Left ventricle myocardium inferior (tissue), 1 donor: ENCODE data around the gene CABCOCO1. TPM values are rescaled to one million over a fixed set of nuclear protein-coding genes. Genes with fewer than 3 reads are reported as not detected.
"Not testable (repeated sequence)": the region's sequence is repeated elsewhere in the genome, so short reads cannot be mapped to it uniquely, and the experiment has no call there.

Experiments
- DNase-seq: peaks from one replicate; pipeline ENCODE4 v3.0.0-alpha.2; 2020
- H3K27ac ChIP-seq: fragments of 200-600 bp; replicated peaks from 2 replicates; pipeline ENCODE4 v1.8.0; 2021
- H3K27me3 ChIP-seq: fragments of 200-600 bp; 2 replicates; pipeline ENCODE4 v1.8.0; 2021; ENCODE audit warnings: low read depth
- H3K36me3 ChIP-seq: fragments of 200-600 bp; 2 replicates; pipeline ENCODE4 v1.8.0; 2021
- H3K4me1 ChIP-seq: fragments of 200-600 bp; 2 replicates; pipeline ENCODE4 v1.8.0; 2021
- H3K4me3 ChIP-seq: fragments of 200-600 bp; 2 replicates; pipeline ENCODE4 v1.8.0; 2021; ENCODE audit warnings: mild to moderate bottlenecking, moderate library complexity
- H3K9me3 ChIP-seq: fragments of 200-600 bp; replicated peaks from 2 replicates; pipeline ENCODE4 v1.8.0; 2021
- intact Hi-C: fragments of 100-400 bp; cut with micrococcal nuclease; formaldehyde crosslinking; loops from one replicate; pipeline ENCODE4 v1.11.0; 2022
- total RNA-seq: library from RNA; stranded (reverse); fragmentation: NEBNext Ultra II Directional; extraction: Animal tissue kit (Norgen Biotek cat#: 25700); gene quantifications from one replicate; pipeline ENCODE4 v1.2.1, GENCODE V29; 2021
- TF ChIP-seq, protein P1 (sequence below): fragments of 200-600 bp; IDR thresholded peaks from 2 replicates; pipeline ENCODE4 v1.8.0; 2021; ENCODE audit warnings: antibody characterized with exemption, mild to moderate bottlenecking, borderline replicate concordance
- donor health status: DM: no; HTN: yes; CAD: no; lungs with severe emphysema.

CABCOCO1 gene
- total RNA-seq, 1 donor from 2014 or later = not detected

DNA sequence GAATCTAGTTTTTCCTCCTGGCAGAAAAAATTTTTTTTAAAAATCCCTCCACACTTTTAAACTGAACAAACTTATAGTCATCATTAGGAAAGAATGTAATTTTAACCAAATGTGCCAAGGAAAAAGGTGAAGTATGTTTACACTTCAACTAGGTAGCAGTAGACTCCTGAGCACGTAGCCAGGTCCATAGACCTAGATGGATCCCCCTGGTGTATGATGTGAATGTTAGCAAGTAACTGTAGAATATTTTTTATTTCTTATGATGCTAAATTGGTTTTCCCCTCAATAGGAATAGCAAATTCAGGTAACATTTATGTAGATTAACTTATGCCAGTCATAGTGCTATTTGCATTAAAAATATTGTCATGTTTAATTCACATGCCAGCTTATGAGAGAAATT is 19.6 kb downstream of the CABCOCO1 start:
- no peak overlapping the region for H3K27ac ChIP-seq
- DNase-seq = no peak
- H3K4me3 ChIP-seq = no peak overlapping the region
- no peaks in the 10 kb centered on the region for H3K36me3 ChIP-seq
- intact Hi-C loops = no loop called here
- H3K4me1 ChIP-seq = no peaks in the 10 kb centered on the region
- no peaks in the 10 kb centered on the region for H3K9me3 ChIP-seq
- TF ChIP-seq, protein P1, sequence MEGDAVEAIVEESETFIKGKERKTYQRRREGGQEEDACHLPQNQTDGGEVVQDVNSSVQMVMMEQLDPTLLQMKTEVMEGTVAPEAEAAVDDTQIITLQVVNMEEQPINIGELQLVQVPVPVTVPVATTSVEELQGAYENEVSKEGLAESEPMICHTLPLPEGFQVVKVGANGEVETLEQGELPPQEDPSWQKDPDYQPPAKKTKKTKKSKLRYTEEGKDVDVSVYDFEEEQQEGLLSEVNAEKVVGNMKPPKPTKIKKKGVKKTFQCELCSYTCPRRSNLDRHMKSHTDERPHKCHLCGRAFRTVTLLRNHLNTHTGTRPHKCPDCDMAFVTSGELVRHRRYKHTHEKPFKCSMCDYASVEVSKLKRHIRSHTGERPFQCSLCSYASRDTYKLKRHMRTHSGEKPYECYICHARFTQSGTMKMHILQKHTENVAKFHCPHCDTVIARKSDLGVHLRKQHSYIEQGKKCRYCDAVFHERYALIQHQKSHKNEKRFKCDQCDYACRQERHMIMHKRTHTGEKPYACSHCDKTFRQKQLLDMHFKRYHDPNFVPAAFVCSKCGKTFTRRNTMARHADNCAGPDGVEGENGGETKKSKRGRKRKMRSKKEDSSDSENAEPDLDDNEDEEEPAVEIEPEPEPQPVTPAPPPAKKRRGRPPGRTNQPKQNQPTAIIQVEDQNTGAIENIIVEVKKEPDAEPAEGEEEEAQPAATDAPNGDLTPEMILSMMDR = no peak
- H3K27me3 ChIP-seq = no peaks in the 10 kb centered on the region

DNA sequence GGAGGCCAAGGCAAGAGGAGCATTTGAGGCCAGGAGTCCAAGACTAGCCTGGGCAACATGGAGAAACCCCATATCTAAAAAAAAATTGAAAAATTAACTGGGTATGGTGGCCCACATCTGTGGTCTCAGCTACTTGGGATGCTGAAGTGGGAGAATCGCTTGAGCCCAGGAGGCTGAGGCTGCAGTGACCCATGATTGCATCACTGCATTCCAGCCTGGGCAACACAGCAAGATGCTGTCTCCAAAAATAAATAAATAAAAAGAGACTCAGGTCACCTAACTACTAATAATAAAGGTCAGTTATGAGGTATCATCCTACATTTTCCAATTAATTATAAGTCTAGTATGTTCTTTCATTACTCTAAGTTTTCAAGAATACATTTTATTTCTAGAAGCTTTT is 20.6 kb downstream of the CABCOCO1 start:
- TF ChIP-seq, protein P1 = no peak
- H3K9me3 ChIP-seq = no peaks in the 10 kb centered on the region
- no peak for DNase-seq
- H3K4me1 ChIP-seq = no peaks in the 10 kb centered on the region
- H3K4me3 ChIP-seq = no peak overlapping the region
- H3K27me3 ChIP-seq = no peaks in the 10 kb centered on the region
- intact Hi-C loops = no loop called here
- no peak overlapping the region for H3K27ac ChIP-seq
- no peaks in the 10 kb centered on the region for H3K36me3 ChIP-seq

DNA sequence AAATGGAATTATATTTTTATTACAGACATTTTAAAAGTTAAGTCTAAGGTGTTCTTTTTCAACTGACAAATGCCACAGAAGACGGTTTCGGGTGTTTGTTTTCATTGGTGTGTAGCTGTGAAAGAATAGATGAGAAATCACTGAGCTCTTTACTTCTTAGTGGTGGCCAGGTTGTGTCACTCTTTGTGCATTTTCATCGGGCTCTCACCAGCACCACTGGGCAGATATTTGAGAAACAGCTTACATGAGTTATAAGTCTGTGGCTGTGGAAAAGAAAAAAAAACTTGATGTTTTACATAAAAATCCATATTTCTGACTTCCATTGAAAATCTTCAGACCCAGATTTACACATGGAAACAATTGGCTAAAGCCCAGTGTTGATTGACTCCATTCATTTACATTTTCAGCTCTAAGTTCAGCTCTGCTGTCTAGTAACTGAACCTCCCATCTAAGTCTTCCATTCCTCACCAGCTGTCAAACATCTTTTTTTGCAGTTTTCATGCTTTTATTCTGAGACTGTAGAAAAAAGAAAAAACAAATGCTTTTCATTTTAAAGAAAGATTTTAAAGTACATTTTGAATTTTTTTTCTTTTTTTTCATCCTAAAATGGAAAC is 22.3 kb downstream of the CABCOCO1 start:
- no peaks in the 10 kb centered on the region for H3K27me3 ChIP-seq
- DNase-seq = no peak
- intact Hi-C loops = no loop called here

DNA sequence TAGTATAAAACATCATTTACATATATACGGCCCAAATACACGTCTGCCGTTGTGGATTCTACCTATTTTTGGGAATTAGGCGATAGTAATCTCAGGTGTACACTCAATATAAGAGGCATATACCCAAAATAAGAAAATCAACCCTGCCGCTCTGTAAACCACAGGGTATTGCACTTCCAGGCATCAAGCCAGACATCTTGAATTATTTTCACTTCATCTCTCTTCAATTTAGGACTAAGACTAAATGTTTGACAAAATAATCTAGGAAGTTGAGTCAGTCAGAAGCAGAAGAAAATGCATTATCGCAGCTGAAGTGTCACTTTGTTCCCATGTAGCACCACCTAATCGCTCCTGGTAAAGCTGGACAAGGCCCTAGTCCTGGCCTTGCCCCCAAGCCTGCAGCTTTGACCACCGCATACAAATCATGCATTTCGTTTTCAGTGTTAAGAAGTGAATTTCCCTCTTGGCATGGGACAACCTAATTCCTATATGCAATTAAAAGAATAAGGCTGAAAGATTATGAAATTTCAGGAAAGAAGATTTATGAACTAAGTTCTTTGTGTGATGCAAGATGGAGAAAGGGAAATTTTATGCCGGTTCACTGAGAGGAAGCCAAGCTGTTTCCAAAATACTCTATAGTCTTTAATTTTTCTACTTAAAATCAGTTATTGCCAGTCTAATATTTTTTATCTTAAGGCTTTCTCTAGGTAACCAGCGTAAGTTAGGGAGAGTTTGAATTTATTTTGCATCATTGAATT is 26.0 kb downstream of the CABCOCO1 start:
- no peak for DNase-seq
- H3K36me3 ChIP-seq = no peaks in the 10 kb centered on the region
- TF ChIP-seq, protein P1 = no peak
- H3K27me3 ChIP-seq = no peaks in the 10 kb centered on the region
- H3K4me1 ChIP-seq = no peaks in the 10 kb centered on the region
- no peaks in the 10 kb centered on the region for H3K9me3 ChIP-seq
- intact Hi-C loops = no loop called here
- H3K4me3 ChIP-seq = no peak overlapping the region
- H3K27ac ChIP-seq = no peak overlapping the region

More for the DNA sequence above, 22.3 kb downstream of the CABCOCO1 start:
- Histone ChIP-seq H3K27ac (no peak overlapping the region), H3K36me3 (no peaks in the 10 kb centered on the region), H3K9me3 (no peaks in the 10 kb centered on the region), H3K4me3 (no peak overlapping the region), H3K4me1 (no peaks in the 10 kb centered on the region)
- TF ChIP-seq, protein P1 = no peak

DNA sequence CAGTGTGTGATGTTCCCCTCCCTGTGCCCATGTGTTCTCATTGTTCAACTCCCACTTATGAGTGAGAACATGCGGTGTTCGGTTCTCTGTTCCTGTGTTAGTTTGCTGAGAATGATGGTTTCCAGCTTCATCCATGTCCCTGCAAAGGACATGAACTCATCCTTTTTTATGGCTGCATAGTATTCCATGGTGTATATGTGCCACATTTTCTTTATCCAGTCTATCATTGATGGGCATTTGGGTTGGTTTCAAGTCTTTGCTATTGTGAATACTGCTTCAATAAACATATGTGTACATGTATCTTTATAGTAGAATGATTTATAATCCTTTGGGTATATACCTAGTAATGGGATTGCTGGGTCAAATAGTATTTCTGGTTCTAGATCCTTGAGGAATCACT is 28.9 kb downstream of the CABCOCO1 start:
- H3K27ac ChIP-seq, H3K27me3 ChIP-seq, intact Hi-C loops, H3K4me3 ChIP-seq, DNase-seq, H3K4me1 ChIP-seq, H3K36me3 ChIP-seq, H3K9me3 ChIP-seq: not testable (repeated sequence)

DNA sequence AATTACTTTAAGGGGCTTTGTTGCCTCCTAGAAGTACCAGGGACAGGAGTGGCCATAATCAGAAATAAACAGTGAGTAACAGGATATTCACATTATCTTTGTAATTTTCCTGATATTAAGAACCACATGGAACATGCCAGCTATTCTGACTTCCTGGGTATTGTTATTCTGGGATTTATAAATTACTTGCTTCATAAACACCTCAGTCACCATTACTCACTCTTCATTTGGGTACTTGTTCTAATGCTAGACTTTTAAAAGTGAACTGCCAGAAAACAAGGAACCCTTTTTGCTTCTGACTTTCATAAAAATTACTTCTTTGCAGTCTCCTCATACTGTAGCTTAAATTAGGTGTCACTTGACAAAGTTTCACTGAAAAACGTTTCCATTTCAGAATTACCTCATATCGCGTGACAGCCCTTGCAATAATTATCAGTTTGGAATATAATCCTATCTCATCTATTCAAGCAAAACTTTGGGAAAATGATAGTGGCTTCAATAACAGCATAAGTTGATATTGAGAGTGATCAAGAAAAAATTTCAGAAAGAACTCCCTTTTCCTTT is 29.8 kb downstream of the CABCOCO1 start:
- Histone ChIP-seq H3K27ac (no peak overlapping the region), H3K36me3 (no peaks in the 10 kb centered on the region), H3K4me1 (no peaks in the 10 kb centered on the region), H3K9me3 (no peaks in the 10 kb centered on the region), H3K4me3 (no peak overlapping the region), H3K27me3 (no peaks in the 10 kb centered on the region)
- TF ChIP-seq, protein P1 = no peak
- DNase-seq = no peak
- intact Hi-C loops = no loop called here
